Spinal cord (tissue), 10 donors: Measurements from ENCODE around the gene TUBG2. TPM values are rescaled to one million over a fixed set of nuclear protein-coding genes. Genes with fewer than 3 reads are reported as not detected.

ENCODE experiments used
- DNase-seq, 6 donors: peaks; one replicate each; pipeline versions ENCODE4 v3.0.0 to v3.0.0-alpha.2; 2013 to 2015; ENCODE audit warnings: low spot score in 6 of 6, low read depth in 4 of 6
- H3K27ac ChIP-seq: one replicate; pipeline ENCODE4 v1.5.1; 2013; ENCODE audit warnings: low read depth, low read length, control low read depth
- H3K27me3 ChIP-seq: one replicate; pipeline ENCODE4 v1.6.1; 2013; ENCODE audit warnings: low read length; ENCODE audit not compliant: control insufficient read depth, insufficient read depth
- H3K36me3 ChIP-seq: one replicate; pipeline ENCODE4 v1.6.1; 2013; ENCODE audit warnings: low read length; ENCODE audit not compliant: control insufficient read depth, insufficient read depth
- H3K4me1 ChIP-seq: one replicate; pipeline ENCODE4 v1.6.1; 2013; ENCODE audit warnings: low read length; ENCODE audit not compliant: control insufficient read depth, insufficient read depth
- H3K4me3 ChIP-seq: one replicate; pipeline ENCODE4 v1.5.1; 2013; ENCODE audit warnings: low read depth, low read length, control low read depth
- H3K9me3 ChIP-seq: one replicate; pipeline ENCODE4 v1.6.1; 2013; ENCODE audit warnings: low read length; ENCODE audit not compliant: control insufficient read depth, insufficient read depth
- WGBS: methylation state at CpG from one replicate; pipeline ENCODE4 v1.1.5; 2013; ENCODE audit warnings: missing lambda C conversion rate; ENCODE audit not compliant: insufficient coverage; 5-methylcytosine and 5-hydroxymethylcytosine counted together
- polyA plus RNA-seq, 2 donors: library from polyadenylated mRNA; unstranded; fragments of 120-200 nt; gene quantifications; one replicate each; pipeline ENCODE4 v1.2.1, GENCODE V29; 2013; ENCODE audit not compliant: insufficient read length in 2 of 2
- total RNA-seq, 2 donors: library from RNA; depleted of rRNA in 1 of 2; stranded (reverse); fragments of 120-200 nt in 1 of 2; fragments of >200 nt in 1 of 2; gene quantifications; one replicate each; pipeline versions ENCODE4 v1.2.3 to v1.2.4, GENCODE V29; 2013 to 2014
- donor health status: healthy.

The TUBG2 gene
- total and polyA plus RNA-seq, 4 donors: 21.1 to 85.6 (median 44.6) TPM

- H3K4me1 ChIP-seq: peaks cover 79% of the 10 kb centered on the region
- peak in 2 of 6 donors; percentile 44 to 54 for DNase-seq
- WGBS: under 1% methylated on average over 46 of the region's 51 CpGs
- peak within 1 kb of the TSS; percentile 91 for H3K4me3 ChIP-seq
- H3K36me3 ChIP-seq: peaks cover 26% of the 10 kb centered on the region
- peak within 1 kb of the TSS; percentile 97 for H3K27ac ChIP-seq
- peaks cover 37% of the 10 kb centered on the region for H3K27me3 ChIP-seq
- no peaks in the 10 kb centered on the region for H3K9me3 ChIP-seq
Measured at GRCh38 chr17:42676424-42677011, 17.4 kb downstream of the TUBG2 start, which contains the start of gene PLEKHH3. Gene PLEKHH3 (minus strand): TSS chr17:42676994. CDS start chr17:42676563, 431 bp downstream.

- Histone ChIP-seq H3K27ac (peak overlapping the region; percentile 97), H3K27me3 (peaks cover 44% of the 10 kb centered on the region), H3K36me3 (peaks cover 21% of the 10 kb centered on the region), H3K9me3 (no peaks in the 10 kb centered on the region), H3K4me1 (peaks cover 81% of the 10 kb centered on the region), H3K4me3 (peak overlapping the region; percentile 91)
- peak; percentile 99 to 100 (median 100) for DNase-seq
- WGBS: 3% methylated on average over 24 of the region's 33 CpGs
Measured at GRCh38 chr17:42677012-42677857, 18.2 kb downstream of the TUBG2 start.

- H3K9me3 ChIP-seq: no peaks in the 10 kb centered on the region
- H3K36me3 ChIP-seq: peaks cover 14% of the 10 kb centered on the region
- DNase-seq: peak in 3 of 6 donors; percentile 76 to 96 (median 94)
- peak overlapping the region; percentile 97 for H3K27ac ChIP-seq
- WGBS: 2% methylated on average over 43 of the region's 53 CpGs
- peaks cover 89% of the 10 kb centered on the region for H3K4me1 ChIP-seq
- H3K4me3 ChIP-seq: peak overlapping the region; percentile 63
- H3K27me3 ChIP-seq: peaks cover 45% of the 10 kb centered on the region
Measured at GRCh38 chr17:42677921-42678781, 19.1 kb downstream of the TUBG2 start.

GRCh38 chr17:42678951-42679491 lies 19.9 kb downstream of the TUBG2 start:
- Histone ChIP-seq H3K36me3 (peaks cover 6% of the 10 kb centered on the region), H3K27me3 (peaks cover 46% of the 10 kb centered on the region), H3K4me3 (peak overlapping the region; percentile 39), H3K27ac (peak overlapping the region; percentile 97), H3K4me1 (peaks cover 87% of the 10 kb centered on the region), H3K9me3 (no peaks in the 10 kb centered on the region)
- 15% methylated on average over 4 of the region's 18 CpGs for WGBS
- DNase-seq: peak in 2 of 6 donors; percentile 57 to 64

- WGBS: 3% methylated on average over 77 of the region's 78 CpGs
- DNase-seq: peak in 4 of 6 donors; percentile 43 to 91 (median 70)
Measured at GRCh38 chr17:42679492-42680330, 20.6 kb downstream of the TUBG2 start.

GRCh38 chr17:42680331-42680808 lies 21.3 kb downstream of the TUBG2 start:
- peaks cover 10% of the 10 kb centered on the region for H3K36me3 ChIP-seq
- H3K4me1 ChIP-seq: peaks cover 80% of the 10 kb centered on the region
- H3K27me3 ChIP-seq: peaks cover 49% of the 10 kb centered on the region
- peak overlapping the region; percentile 97 for H3K27ac ChIP-seq
- WGBS: 43% methylated on average over 20 of the region's 20 CpGs
- peak overlapping the region; percentile 20 for H3K4me3 ChIP-seq
- DNase-seq: peak in 1 of 6 donors; percentile 37
- H3K9me3 ChIP-seq: no peaks in the 10 kb centered on the region

More at GRCh38 chr17:42679492-42680330, 20.6 kb downstream of the TUBG2 start:
- Histone ChIP-seq H3K4me1 (peaks cover 87% of the 10 kb centered on the region), H3K4me3 (peak overlapping the region; percentile 39), H3K27me3 (peaks cover 46% of the 10 kb centered on the region), H3K9me3 (no peaks in the 10 kb centered on the region), H3K27ac (peak overlapping the region; percentile 97), H3K36me3 (peaks cover 4% of the 10 kb centered on the region)

- peak within 1 kb of the TSS; percentile 81 for H3K27ac ChIP-seq
- peaks cover 79% of the 10 kb centered on the region for H3K4me1 ChIP-seq
- peak in 4 of 6 donors; percentile 40 to 92 (median 76) for DNase-seq
- H3K27me3 ChIP-seq: peaks cover 56% of the 10 kb centered on the region
- H3K9me3 ChIP-seq: no peaks in the 10 kb centered on the region
- H3K36me3 ChIP-seq: peaks cover 23% of the 10 kb centered on the region
- H3K4me3 ChIP-seq: peak within 1 kb of the TSS; percentile 55
- WGBS: 2% methylated on average over 21 of the region's 22 CpGs
Measured at GRCh38 chr17:42681976-42682721, 23.1 kb downstream of the TUBG2 start, which contains the start of gene CNTNAP1. Gene CNTNAP1 (plus strand): TSS chr17:42682531. CDS start chr17:42682830, 299 bp downstream.
